DMS153 treated with DMSO at 0.1 percent for 48 hours (cell line): ENCODE data around the gene HOTAIR.

Source experiments
- DNase-seq: peaks from one replicate; lab custom pipeline; 2025; ENCODE audit not compliant: unreplicated experiment; lab: John Stamatoyannopoulos, UW

HOTAIR gene

GRCh38 chr12:53974084-53975063, at the start of gene HOTAIR:
TSS of gene HOTAIR (minus strand) at chr12:53974954.
- no peak for DNase-seq

DNA sequence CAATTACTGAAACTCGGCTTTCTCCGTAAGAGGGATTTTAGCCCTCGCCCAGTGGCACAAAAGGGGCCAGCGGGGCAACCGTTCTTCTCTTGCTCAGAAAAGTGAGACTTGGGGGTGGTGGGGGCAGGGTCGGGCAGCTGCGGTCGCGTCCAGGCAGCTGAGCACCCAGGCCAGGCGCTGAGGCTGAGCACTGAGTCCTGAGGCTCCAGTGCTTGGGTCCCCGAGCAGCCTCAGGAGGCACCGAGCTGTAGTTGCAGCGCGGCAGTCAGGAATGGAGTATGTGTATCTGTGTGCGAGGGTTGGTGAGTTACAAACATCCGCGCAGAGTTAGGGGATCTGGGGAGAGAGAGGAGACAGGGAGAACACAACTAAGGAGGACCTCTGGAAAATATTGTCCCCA, 49.4 kb upstream of the HOTAIR start:
- DNase-seq: no peak

DNA sequence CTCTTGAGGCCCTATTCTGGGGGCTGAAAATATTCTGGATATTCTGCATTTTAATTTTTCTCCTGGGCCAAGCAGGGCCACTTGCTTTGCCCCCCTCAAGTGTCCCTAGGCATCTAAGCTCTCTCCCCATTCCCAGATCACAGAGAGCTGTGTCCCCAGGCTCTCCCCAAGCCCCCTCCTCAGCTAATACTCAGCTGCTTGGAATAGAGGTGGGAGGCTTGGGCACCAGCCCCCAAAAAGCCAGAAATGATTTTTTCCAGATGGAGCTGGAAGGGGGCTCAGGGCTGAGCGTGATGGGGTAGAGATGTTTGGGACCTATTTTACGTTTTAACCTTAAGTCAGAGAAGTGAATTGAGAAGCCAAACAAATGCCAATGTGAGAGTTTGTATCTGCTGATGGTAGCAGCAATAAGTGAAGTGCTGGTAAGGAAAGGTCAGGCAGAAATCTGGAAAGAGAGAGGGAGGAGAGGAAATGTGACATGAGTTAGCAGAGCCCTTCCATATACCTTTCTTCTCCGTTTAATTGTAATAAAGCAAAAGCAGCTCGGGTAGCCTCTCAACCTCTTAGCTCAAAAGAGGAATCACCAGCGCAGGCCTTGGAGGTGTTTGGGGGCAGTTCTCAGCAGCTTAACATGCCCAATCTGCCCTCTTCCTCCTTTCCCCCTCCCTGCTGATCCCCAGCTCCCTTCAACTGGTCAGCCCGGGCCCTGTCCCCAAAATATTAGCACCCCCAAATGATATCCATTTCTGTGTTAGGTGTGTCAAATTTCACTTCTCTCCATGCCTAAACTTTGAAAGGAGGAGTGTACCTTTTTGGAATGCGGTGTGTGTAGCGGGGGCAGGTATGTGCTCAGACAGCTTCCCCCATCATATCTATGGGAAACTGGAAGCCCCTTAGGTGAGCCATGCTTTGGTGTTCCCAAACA, 48.5 kb upstream of the HOTAIR start:
- no peak for DNase-seq

GRCh38 chr12:54021432-54022013, 46.8 kb upstream of the HOTAIR start:
- no peak for DNase-seq

GRCh38 chr12:54020591-54021405, 46.0 kb upstream of the HOTAIR start:
- no peak for DNase-seq

- no peak for DNase-seq
These were observed 45.3 kb upstream of the HOTAIR start for GRCh38 chr12:54019924-54020590.

DNA sequence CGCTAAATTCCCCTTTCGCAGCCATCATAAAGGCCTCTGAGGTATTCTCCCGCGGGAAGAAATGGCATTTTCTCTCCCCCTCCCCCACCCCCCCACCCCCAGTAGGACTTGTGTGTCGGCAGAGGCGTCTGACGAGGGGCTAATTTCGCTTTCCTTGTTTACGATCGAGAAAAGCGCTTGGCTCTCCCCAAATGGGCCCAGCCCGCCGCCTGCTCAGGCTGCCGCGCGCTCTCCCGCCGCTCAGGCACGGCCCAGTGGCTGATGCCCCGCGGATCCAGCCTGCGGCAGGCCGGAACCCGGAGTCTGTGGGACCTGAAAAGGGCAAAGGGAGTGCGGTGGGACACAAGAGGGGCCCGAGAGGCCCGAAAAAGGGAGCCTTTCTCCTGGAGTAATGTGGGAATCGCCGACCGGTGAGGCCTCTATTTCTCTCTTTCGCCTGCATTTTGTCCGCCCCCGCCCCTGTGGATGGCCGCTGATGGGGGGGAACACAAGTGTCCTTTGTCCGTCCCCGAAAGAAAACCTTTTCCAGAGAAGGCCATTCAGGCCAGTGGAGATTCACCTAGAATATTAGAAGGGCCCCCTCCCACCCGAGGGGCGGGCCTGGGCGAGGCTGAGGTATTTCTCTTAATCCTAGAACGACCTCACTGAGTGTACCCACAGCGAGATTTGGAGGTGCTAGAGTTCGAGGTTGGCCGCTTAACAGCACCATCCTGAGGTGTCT, 44.5 kb upstream of the HOTAIR start:
- DNase-seq: no peak

GRCh38 chr12:54018468-54018984, 43.8 kb upstream of the HOTAIR start:
- no peak for DNase-seq

DNA sequence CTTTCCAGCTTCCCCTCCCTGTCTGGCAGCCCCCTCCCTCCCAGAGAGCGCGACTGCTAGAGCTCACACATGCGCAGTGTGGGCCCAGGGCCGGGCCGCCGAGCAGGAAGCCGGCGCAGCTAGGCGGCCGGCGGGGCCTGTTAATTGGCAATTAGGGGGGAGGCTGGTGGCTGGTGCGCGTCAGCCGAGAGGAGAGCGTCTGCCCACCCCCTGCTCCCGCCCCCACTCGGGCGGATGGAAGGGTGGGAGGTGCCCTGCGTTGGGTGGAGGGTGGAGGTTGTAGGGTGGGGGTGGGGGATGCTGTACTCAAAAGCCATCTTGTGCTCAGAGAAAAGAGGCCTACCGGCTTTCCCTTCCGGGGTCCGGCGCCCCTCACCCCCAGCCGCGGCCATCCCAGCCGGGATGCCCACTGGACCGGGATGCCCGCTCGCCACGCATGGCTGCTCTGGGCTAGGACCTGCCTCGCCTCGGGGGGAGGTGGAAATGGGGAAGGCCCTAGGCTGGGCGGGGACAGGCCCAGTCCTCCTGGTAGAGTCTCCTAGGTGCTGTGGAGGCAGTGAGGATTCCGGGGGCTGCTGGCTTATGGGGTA, 43.2 kb upstream of the HOTAIR start:
- peak; percentile 65 for DNase-seq

DNA sequence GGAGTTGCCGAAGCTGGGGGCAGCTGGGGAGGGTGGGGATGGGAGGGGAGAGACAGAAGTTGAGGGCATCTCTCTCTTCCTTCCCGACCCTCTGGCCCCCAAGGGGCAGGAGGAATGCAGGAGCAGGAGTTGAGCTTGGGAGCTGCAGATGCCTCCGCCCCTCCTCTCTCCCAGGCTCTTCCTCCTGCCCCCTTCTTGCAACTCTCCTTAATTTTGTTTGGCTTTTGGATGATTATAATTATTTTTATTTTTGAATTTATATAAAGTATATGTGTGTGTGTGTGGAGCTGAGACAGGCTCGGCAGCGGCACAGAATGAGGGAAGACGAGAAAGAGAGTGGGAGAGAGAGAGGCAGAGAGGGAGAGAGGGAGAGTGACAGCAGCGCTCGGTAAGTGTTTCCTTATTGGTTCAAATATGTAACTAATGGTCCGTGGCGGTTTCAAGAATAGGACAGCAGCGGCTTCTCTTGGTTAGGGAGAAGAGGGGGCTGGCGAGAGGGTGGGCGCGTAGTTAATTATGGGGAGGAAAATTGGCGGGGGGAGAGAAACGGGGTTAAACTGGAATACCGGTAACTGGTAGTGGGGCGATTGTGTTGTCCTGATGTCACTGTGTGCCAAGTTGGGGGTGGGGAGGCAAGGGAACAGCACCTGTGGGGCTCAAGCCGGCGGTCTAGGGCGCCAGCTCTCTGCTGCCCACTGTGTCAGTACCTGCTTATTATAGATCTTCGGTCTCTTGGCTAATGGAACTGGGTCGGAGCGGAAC, 42.5 kb upstream of the HOTAIR start:
- DNase-seq: peak; percentile 65

DNA sequence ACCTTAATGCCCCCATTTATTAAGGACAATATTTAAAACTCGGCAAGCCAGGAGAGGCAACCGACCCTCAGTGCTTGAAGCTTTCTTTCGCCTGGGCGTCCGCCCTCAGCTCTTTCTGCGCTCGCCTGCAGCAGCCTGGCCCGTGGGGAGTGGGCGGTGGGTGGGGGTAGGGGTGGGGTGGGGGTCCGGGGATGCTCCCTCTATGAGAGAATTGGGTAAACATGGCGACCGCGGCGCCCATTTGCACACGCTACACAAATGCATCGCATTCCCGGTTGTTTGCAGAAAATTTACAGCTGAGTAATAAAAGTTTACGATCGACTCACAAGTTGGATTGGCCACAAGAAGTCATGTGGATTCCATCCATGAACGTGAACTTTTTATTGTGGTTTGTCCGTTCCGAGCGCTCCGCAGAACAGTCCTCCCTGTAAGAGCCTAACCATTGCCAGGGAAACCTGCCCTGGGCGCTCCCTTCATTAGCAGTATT, 41.8 kb upstream of the HOTAIR start:
- no peak for DNase-seq

- DNase-seq: no peak
These were observed 41.3 kb upstream of the HOTAIR start for GRCh38 chr12:54016051-54016450.

GRCh38 chr12:54015018-54015931, 40.5 kb upstream of the HOTAIR start:
- DNase-seq: no peak

- DNase-seq: no peak
These were observed 39.7 kb upstream of the HOTAIR start for GRCh38 chr12:54014377-54015017.

DNA sequence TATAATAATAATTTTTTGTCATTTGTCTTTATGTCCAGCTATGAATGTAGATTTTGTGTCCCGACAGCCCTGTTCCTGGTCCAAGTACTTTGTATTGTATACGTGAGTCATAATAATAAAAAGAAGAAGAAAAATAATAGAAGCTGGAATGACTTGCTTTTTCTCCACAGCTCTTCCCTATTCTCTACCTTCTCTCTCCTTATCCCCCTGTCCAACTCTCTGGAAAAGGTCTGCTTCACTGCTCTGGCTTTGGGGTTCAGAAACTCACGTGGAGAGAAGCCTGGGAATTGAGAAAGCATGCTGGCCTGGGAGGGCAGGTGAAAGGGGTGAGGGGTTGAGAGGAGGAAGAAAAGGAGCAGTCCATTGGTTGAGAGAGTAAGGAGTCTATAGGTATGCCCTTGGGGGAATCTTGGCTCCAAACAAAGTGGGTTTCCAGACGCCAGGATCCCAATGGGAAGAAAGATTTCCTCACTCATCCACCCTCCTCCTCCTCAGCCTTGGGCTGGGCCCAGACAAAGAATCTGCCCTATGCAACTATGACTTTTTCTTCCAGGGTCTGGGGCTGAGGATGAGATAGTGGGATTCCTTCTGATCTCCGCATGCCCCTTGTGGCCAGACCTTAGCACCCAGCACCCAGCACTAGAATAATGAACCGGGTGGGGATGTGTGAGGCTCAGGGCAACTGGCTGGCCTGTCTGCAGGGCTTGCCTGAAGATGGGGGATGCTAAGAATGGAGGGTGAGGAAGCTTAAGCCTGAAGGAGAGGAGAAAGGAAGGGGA, 38.1 kb upstream of the HOTAIR start:
- DNase-seq: no peak
